GM18907 (cell line): ENCODE results near the gene CBFB.
"Not testable (repeated sequence)": the region's sequence is repeated elsewhere in the genome, so short reads cannot be mapped to it uniquely, and the experiment has no call there.

Experiments used
- ATAC-seq: cut with Tn5 transposase; IDR thresholded peaks from one replicate; pipeline ENCODE4 v1.9.1; 2021; ENCODE audit warnings: mild to moderate bottlenecking, moderate library complexity; ENCODE audit not compliant: unreplicated experiment

Gene CBFB

DNA sequence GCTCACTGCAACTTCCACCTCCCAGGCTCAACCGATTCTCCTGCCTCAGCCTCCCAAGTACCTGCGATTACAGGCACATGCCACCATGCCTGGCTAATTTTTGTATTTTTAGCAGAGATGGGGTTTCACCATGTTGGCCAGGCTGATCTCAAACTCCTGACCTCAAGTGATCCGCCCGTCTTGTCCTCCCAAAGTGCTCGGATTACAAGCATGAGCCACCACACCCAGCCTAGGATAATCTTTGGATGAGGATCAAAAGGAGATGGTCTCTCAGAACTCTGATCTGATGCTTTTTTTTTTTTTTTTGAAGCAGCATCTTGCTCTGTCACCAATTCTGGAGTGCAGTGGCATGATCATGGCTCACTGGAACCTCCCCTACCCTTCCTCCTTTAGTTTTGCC lies 93.8 kb downstream of the CBFB start:
- ATAC-seq = not testable (repeated sequence)

DNA sequence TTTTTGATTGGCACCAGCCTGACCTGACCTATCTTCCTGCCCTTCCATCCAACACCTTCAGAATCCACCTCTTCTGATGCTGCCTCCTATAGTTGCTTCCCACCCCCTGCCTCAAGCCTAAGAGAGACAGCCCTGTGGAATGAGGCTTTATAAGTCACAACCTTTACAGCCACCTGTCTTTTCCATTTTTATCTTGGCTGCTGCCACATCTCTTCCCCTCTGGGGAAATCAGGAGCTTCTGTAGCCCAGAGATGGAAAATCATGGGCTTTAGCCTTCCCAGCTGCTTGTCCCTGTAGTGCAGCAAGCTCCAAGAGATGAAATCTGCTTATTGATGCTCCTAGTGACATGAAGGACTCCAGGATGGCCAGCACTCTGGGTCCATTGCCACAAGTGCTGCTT lies 99.5 kb downstream of the CBFB start:
- ATAC-seq = no peak

DNA sequence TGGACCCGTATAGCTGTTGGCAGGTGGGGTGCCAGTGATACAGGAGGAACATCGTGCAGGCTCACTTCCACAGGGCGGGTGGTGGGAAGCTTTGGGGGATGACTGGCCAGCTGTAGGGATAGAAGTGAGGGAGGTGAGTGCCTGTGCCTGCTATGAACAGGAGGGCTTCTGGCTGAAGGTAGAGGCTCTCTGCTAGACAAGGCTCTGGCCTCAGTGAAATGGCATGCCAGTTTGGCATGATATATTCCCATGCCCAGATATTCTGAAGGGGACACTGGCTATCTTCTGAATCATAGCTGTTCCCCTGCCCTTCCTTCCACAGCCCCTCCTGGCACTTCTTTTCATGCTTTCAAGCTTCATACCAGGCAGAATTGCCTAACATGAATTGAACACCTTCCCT lies 99.9 kb downstream of the CBFB start:
- ATAC-seq = no peak

DNA sequence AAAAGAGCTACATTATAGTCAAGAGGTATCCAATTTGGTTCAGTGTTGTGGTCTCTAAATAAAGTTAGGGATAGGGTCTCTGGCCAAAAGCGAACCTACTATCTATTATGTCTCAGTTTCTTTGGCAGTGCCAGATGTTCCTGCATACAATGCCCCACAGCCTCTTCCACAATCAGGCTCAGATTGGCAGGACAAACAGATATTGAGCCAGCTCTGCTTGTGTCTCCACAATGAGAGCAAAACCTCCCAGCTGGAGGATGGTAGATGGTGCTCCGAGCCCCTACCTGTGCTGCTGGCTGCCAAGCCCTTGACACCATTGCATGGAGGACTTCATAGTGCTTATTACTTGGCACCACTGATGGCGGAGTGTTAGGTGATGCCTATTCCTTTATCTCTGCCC lies 100.5 kb downstream of the CBFB start:
- no peak for ATAC-seq

DNA sequence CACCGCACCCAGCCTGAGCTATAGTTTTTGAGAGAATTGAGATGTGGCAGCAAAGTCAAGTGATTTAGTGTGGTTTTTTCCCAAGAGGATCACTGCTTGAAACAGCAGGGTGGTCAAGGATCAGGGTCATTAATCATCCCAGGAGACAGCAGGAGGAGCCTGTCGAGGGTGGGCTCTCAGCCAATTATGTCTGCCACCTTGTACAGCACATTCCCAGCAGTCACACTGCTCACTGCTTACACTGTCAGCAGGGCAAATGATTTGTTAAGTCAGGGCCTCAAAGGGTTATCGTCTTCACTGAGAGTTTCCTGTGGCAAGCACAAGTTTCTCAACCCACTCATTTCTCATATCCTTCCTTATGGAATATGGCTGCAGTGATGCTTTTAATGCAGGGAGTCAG lies 108.7 kb downstream of the CBFB start:
- no peak for ATAC-seq

DNA sequence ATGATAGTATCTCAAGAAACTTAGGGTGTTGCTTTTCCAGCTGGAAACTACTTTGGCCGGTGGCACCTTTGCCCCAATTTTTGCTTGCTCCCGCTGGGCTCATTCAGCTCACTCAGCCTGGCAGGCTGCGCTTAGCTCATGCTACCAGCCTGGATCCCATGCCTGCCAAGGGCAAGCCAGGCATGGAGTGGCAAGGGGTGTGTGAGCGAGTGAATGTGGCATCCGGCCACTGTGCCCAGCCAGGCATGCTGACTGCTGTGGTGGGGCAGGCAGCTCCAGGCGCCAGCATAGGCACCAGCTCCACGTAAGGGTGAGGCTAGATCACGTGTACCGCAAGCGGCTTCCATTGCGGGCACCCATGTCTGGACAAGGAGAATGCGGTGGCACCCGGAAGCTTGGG lies 112.4 kb downstream of the CBFB start:
- no peak for ATAC-seq

DNA sequence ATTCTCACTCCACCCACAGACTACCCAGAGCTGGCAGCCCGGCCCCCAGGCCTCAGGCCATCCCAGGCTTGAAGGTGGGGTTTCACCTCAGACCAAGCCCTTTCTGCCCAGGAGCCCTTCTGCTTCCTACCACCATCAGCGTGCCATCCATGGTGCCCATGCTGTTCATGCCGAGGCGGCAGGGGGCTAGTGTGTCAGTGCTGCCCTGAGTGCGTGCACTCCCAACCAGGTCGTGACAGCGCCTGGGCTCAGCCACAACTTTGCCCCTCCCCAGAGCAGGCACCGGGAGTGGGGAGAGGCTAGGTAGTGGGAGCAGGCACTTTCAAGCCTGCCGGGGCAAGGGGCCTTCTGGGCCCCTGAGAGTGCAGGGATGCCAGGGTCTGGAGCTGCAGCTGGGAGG lies 113.4 kb downstream of the CBFB start:
- no peak for ATAC-seq

DNA sequence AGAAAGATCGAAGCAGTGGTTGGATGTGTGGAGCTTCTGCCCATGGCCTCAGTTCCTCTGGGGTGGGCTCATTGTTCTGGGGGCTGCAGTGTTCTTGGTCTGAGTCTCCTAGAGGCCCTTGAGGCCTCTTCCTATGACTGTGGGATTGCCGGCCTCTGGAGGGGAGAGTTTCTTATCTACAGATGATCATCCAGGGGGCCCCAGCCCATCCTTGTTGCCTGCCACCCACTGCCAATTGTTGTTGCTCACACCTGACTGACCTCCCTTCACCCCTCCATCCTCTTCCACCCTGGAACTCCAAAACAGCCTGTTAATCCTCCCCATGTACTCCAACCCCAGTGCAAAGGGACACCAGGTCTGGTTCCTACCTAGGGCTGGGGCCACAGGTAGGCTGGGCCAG lies 116.0 kb downstream of the CBFB start:
- no peak for ATAC-seq

DNA sequence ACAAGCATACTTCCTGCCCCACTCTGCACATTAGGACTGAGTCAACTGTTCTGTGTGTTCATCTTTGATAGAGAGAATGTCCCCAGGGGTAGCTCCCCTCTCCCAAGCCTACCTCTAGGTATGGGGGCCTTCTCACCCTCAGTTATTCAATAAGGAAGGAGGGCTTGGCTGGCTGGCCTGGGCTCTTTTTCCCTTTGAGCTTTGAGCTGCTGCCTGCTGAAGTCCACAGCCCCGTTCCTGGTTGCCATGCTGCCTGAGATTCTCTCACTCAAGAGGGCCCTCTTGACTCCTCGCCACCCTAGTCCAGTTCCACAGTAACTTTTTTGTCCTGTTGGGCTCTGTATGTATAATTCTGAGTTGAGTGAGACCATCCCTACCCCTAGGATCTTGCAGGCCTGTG lies 116.8 kb downstream of the CBFB start:
- no peak for ATAC-seq

DNA sequence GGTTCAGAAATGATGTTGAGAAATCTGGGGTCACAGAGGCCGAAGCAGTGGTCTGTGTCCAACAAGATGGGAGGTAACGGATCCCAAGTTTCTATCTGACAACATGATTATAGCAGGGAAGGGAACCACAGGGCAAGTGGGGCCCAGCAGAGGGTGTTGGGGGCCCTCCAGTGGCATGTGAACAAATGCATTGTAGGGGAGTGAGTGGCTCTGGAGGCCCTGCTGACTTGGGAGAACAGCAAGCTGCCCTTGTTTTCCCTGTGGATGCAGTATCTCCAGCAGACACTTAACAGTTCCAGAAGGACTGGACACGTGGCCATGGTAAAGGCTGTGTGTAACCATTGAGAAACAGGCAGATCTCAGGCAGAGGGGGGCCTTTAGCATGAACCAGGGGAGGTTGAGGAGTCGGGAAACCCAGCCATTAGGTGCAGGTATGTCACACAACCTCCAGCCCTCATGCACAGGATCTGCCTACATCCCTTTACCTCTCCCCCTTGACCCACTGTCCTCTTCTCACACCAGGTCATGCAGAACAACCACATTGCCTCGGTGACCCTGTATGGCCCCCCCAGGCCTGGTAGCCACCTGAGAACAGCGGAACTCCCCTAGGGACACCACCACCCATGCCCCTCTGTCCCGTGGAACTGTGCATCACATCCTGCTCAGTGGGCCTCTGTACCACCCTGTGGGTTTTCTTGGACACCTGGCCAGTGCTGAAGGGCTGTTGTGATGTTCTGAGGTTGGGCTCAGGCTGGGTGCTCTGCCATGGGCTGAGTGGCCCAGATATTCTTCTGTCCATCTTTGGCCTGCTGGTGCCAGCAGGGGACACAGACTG lies 117.8 kb downstream of the CBFB start:
- ATAC-seq = no peak

DNA sequence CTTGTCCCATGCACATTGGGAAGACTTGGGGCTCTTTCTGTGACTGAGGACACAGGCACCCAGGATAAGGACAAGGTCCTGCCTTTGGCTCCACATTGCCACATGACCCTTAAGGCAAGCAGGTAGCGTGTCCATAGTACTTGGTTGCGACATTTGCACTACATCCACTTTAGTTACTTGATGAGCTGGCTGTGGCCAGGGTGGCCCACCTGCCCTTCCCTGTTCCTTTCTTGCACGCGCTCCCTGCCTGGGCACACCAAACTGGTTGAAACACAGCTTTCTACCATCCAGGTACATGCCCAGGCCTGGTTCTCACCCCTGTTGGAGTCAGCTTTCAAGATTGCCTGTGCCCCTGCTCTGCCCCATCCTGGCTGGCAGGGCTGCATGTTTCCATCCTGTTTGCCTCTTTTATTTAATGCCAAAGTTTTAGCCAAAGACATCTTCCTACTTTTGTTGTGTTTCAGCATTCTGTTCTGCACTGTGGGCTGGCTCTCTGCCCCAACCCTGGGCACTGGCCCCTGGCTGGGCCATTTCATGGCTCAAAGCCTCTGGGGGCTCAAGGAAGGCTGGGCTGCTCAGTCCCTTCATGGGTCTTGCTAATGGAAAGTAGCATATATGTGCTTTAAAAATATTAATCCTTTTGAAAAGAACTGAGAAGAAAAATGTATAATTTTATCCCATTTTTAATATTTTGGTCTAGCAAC lies 118.6 kb downstream of the CBFB start:
- no peak for ATAC-seq

DNA sequence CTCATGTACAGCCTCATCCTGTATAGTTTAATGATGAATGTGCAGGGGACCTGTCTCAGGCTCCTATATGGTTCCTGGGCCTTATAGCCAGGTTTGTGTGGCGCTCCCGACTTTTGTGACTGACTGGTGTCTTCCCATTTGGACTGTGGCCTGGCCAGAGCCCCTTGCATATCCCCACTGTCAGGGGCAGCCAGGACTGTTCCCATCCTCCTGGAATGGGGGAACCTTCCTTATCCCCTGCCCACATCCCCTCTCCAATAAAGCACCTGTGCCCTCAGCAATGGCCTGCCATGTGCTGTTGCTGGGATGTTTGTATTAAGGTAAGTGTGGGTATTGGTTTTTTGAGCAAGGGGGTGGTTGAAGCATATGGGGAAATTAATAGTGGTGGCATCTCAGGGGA lies 119.3 kb downstream of the CBFB start:
- ATAC-seq = no peak

DNA sequence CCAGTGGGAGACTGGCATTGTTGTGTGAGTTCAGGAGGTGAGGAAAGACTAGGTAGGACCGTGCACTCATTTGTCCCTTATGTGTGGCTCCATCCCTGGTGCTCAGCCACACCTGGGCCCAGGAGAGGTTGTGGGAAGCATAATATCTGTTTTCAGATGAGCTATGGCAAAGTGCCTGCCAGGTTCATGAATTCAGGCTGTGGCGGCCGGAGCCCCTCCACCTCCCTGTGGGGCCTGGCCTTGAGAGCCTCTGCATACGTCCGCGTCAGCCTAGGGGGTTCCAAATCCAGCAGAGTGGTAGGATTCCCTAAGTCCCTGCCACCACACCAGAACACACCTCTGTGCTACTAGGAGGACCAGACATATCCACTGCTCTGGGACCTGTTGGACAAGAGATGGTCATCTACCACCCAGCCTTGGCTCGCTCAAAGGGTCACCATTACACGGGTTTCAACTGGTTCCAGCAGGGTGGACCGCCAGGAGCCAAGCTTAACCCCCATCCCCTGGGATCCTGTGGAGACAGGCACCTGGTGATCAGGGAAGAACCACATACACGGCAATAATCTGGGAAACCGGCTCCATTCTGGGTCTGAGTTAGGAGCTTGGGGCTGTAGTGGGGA lies 119.8 kb downstream of the CBFB start:
- no peak for ATAC-seq

DNA sequence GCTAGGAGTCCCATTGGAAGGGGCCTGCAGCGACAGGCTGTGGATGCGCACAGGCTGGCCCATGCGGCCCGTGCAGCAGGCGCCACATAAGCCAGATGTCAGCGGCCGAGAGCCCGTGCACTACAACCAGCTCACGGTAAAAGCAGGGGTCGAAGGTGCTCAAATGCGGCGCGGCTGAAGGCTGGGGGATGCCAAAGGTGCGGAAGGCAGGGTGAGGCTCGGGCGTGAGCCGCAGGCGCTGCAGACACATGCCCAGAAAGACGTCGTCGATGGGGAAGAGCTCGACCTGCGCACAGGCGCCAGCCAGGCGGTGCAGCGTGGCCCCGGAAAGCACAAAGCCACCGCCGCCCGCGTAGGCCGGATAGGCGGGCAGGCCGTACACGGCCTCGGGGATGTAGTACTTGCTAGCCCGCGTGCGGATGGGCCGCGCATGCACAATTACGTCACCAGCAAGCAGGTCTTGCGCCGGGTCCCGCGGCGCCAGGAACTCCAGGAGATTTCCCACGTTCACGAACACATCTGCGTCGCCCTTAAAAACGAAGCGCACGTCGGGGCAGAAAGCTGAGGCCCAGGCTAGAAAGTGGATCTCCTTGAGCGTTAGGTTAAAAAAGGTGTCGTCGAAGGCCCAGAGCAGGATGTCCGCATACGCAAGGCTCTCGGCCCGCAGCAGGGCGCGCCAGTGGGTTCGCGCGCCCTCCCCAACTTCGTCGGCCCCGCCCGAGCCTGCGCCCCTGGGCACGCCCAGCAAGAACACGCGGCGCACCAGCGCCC lies 120.5 kb downstream of the CBFB start:
- ATAC-seq = no peak

DNA sequence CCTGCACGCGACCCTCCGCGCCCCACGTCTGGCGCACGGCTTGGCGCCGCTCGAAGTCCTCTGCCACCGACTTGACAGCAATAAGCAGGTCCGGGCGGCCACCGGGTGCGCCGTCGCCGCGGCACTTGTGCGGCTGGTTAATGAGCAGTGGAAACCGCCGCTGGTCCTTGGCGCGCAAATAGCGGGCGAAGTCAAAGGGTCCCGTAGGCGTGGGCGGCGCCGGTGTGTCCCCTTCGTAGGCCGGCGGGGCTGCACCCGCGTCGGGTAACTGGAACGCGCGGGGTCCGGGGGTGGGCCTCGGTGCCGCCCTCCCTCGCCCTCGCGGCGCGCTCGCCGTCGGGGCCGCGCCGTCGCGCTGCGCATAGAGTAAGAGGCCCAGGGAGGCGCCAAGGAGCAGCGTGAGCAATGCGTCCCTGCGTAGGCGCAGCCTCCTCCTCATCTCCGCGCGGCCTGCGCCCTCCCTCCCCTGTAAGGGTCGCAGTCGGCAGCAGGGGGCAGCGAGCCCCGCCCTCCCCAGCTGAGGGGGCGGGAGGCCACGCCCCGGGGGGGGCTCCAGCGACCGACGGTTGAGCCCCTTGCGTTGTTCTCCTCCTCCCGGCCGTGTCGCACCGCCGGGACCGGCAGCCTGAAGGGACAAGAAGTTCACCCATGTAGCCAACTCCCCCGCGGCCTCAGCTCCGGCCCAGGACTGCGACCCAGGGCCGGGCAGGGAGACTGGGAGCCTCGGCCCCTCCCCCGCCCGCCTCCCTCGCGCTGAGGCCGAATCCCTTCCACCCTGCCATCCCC lies 121.3 kb downstream of the CBFB start:
- ATAC-seq = peak; percentile 51
